ENCODE measurements around the gene GJA4. TPM values are rescaled to one million over a fixed set of nuclear protein-coding genes. Genes with fewer than 3 reads are reported as not detected.

GJA4 gene
- total and polyA plus RNA-seq, 2 of the 13 experiments (the other 11 are each of a cell fraction or from before 2014, with no cell fraction given), result not detected

DNA sequence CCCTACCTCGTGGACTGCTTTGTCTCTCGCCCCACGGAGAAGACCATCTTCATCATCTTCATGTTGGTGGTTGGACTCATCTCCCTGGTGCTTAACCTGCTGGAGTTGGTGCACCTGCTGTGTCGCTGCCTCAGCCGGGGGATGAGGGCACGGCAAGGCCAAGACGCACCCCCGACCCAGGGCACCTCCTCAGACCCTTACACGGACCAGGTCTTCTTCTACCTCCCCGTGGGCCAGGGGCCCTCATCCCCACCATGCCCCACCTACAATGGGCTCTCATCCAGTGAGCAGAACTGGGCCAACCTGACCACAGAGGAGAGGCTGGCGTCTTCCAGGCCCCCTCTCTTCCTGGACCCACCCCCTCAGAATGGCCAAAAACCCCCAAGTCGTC, 2.0 kb downstream of the GJA4 start:
- Histone ChIP-seq H3K27me3 (ENCODE audit: control insufficient read depth in 1 of 2, insufficient read depth in 2 of 2, low read length in 2 of 2) (peaks cover 1 to 45% of the 10 kb centered on the region in 2 experiments; a peak in 4 of 5 replicates), H3K9ac (ENCODE audit: insufficient read depth, low read depth, low read length) (no peak overlapping the region), H3K4me2 (ENCODE audit: low read depth, low read length) (no peak overlapping the region), H2AFZ (ENCODE audit: low read length) (no peak overlapping the region), H3K9me3 (ENCODE audit: low read length) (no peaks in the 10 kb centered on the region), H3K4me3 (replicated peaks in 1 of 3; ENCODE audit: insufficient read depth in 1 of 3, low read depth in 2 of 3, low read length in 3 of 3) (no peak overlapping the region), H4K20me1 (ENCODE audit: insufficient read depth, low read length) (no peaks in the 10 kb centered on the region), H3K79me2 (ENCODE audit: insufficient read depth, low read length) (no peaks in the 10 kb centered on the region), H3K27ac (ENCODE audit: extremely low read length, insufficient read depth, low read length) (no peak overlapping the region), H3K36me3 (replicated peaks in 1 of 2; ENCODE audit: control insufficient read depth in 1 of 2, insufficient read depth in 2 of 2, low read length in 2 of 2) (no peaks in the 10 kb centered on the region), H3K4me1 (ENCODE audit: insufficient read depth, low read length) (no peaks in the 10 kb centered on the region)
- ATAC-seq (no peak), FAIRE-seq (no peak), DNase-seq (ENCODE audit: low spot score) (no peak)
- CTCF ChIA-PET (ENCODE audit: low intra/inter-chr PET ratio, low total read pairs), result no interaction called here
- 0% methylated on average over 1 of the region's 12 CpGs for WGBS (ENCODE audit: low lambda C conversion rate)
- BruUV-seq (replicated peaks), result no TSS peak
- TF ChIP-seq IKZF4 (CRISPR knock-in tag; IDR thresholded peaks at IDR 0.05; ENCODE audit: borderline replicate concordance, low read depth, not compliant biosample characterization), result no peak
- POLR2A ChIA-PET, result no interaction called here
- intact Hi-C loops (cut with micrococcal nuclease; ENCODE audit: unreplicated experiment) (no loop called here), in situ Hi-C loops (cut with HindIII; ENCODE audit: extremely low pct_ligation_motif_present, low pct_unique_long_range_greater_than_20kb) (no loop called here)

- BruUV-seq (replicated peaks), result no TSS peak
- Histone ChIP-seq H3K4me3 (replicated peaks in 1 of 3; ENCODE audit: insufficient read depth in 1 of 3, low read depth in 2 of 3, low read length in 3 of 3) (no peak overlapping the region), H2AFZ (ENCODE audit: low read length) (no peak overlapping the region), H3K27ac (ENCODE audit: extremely low read length, insufficient read depth, low read length) (no peak overlapping the region), H3K79me2 (ENCODE audit: insufficient read depth, low read length) (no peaks in the 10 kb centered on the region), H4K20me1 (ENCODE audit: insufficient read depth, low read length) (no peaks in the 10 kb centered on the region), H3K9ac (ENCODE audit: insufficient read depth, low read depth, low read length) (no peak overlapping the region), H3K4me2 (ENCODE audit: low read depth, low read length) (no peak overlapping the region), H3K36me3 (replicated peaks in 1 of 2; ENCODE audit: control insufficient read depth in 1 of 2, insufficient read depth in 2 of 2, low read length in 2 of 2) (no peaks in the 10 kb centered on the region), H3K9me3 (ENCODE audit: low read length) (no peaks in the 10 kb centered on the region), H3K27me3 (ENCODE audit: control insufficient read depth in 1 of 2, insufficient read depth in 2 of 2, low read length in 2 of 2) (peaks cover 1 to 40% of the 10 kb centered on the region in 2 experiments; a peak in 4 of 5 replicates), H3K4me1 (ENCODE audit: insufficient read depth, low read length) (no peaks in the 10 kb centered on the region)
- ATAC-seq (no peak), FAIRE-seq (no peak), DNase-seq (ENCODE audit: low spot score) (no peak)
- 16% methylated on average over 6 of the region's 6 CpGs for WGBS (ENCODE audit: low lambda C conversion rate)
- intact Hi-C loops (cut with micrococcal nuclease; ENCODE audit: unreplicated experiment), result no loop called here
- TF ChIP-seq RBM39 (IDR thresholded peaks at IDR 0.05; ENCODE audit: low read depth, low read length, poor library complexity, severe bottlenecking) (no peak), CREB1 (IDR thresholded peaks at IDR 0.05) (no peak), CREB1 (CRISPR knock-in tag; IDR thresholded peaks at IDR 0.05) (no peak), ZMAT5 (CRISPR knock-in tag; IDR thresholded peaks at IDR 0.05; ENCODE audit: borderline replicate concordance, low read depth) (no peak), SRSF9 (IDR thresholded peaks at IDR 0.05; ENCODE audit: borderline replicate concordance, insufficient read depth, low read depth, low read length, poor library complexity, severe bottlenecking) (no peak), ZFX (CRISPR knock-in tag; IDR thresholded peaks at IDR 0.05; ENCODE audit: low read depth) (no peak), ZNF770 (CRISPR knock-in tag; IDR thresholded peaks at IDR 0.05) (no peak), MED8 (CRISPR knock-in tag; IDR thresholded peaks at IDR 0.05; ENCODE audit: insufficient replicate concordance) (no peak), PBX2 (CRISPR knock-in tag; IDR thresholded peaks at IDR 0.05) (no peak), ZNF570 (CRISPR knock-in tag; IDR thresholded peaks at IDR 0.05; ENCODE audit: borderline replicate concordance) (no peak), ZNF34 (CRISPR knock-in tag; IDR thresholded peaks at IDR 0.05; ENCODE audit: borderline replicate concordance) (no peak), ZSCAN12 (CRISPR knock-in tag; IDR thresholded peaks at IDR 0.05) (no peak), MTA3 (CRISPR knock-in tag; IDR thresholded peaks at IDR 0.05) (no peak)
- POLR2A ChIA-PET, result no interaction called here
- CTCF ChIA-PET (ENCODE audit: low intra/inter-chr PET ratio, low total read pairs), result no interaction called here
- in situ Hi-C loops (cut with HindIII; ENCODE audit: extremely low pct_ligation_motif_present, low pct_unique_long_range_greater_than_20kb), result no loop called here
Observed at GRCh38 chr1:34795916-34796315, 3.1 kb downstream of the GJA4 start.

Data from HepG2 (cell line).